Muscle of arm (tissue), 12 donors: ENCODE data around the gene GSG1L. TPM values are rescaled to one million over a fixed set of nuclear protein-coding genes. Genes with fewer than 3 reads are reported as not detected.

Experiments used
- polyA plus RNA-seq, 12 donors: library from polyadenylated mRNA; unstranded; fragments of 120-200 nt; gene quantifications; one replicate each; pipeline ENCODE4 v1.2.1, GENCODE V29; 2013; ENCODE audit not compliant: insufficient read length in 12 of 12

GSG1L gene
- polyA plus RNA-seq, 12 donors, result 1.6 to 2.9 (median 2.0) TPM; not detected in 2

Other genes starting within 250 kb of the GSG1L start
- 10 to 100 TPM in 11 of 12 donors, not detected in 1; 48.1 to 88.9 (median 55.7) TPM for gene XPO6, start 148.3 kb upstream of the GSG1L start, polyA plus RNA-seq
- gene SBK1, start 228.8 kb upstream of the GSG1L start, polyA plus RNA-seq, result 10 to 100 TPM in 10 of 12 donors, 1 to 10 TPM in 1, not detected in 1; 8.4 to 26.3 (median 15.9) TPM